NCI-H345 treated with DMSO at 0.1 percent for 48 hours (cell line): Measurements from ENCODE around the gene KLRK1.
"Not testable (repeated sequence)": the region's sequence is repeated elsewhere in the genome, so short reads cannot be mapped to it uniquely, and the experiment has no call there.

Source experiments
- DNase-seq: peaks from one replicate; lab custom pipeline; 2025; ENCODE audit not compliant: unreplicated experiment; lab: John Stamatoyannopoulos, UW

KLRK1 gene

DNA sequence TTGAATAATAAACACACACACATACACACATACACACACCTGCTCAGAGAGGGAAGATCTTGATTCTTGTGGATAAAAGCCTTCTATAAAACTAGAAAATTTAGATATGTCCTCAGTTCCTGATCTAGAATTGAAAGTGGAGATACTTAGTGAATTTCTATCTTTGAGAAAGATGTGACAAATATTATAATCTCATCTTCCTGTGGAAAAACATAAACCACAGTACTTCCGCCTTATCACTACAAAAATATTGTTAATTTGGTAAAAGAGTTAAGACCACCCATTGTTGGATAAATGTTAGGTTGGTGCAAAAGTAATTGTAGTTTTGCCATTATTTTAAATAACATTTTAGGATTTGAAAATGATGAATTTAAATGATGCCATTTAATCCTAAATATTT, at the start of gene KLRK1:
Gene KLRK1, minus strand, starts transcription at position 138 of the 400 bp plus-strand sequence. CDS start 1,231 bp downstream, outside the sequence.
- DNase-seq = no peak

DNA sequence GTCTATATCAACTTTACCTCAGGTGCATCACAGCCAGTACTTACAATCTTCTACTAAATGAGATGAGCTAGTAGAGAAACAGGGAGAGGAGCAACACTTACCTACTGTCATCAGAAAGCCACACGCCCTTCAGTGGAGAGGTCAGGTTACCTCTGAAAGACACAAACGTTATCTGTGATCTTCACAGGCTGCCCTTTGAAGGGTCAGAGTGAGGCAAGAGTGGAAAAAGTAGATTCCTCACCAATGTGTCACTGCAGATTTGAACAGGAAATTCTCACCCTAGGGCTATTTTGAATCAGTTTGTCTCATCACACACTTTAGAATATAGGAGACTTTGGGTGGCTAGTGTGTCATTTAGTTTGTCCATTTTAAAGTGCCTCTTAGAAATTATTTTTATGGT, 47.8 kb upstream of the KLRK1 start:
- DNase-seq = not testable (repeated sequence)

DNA sequence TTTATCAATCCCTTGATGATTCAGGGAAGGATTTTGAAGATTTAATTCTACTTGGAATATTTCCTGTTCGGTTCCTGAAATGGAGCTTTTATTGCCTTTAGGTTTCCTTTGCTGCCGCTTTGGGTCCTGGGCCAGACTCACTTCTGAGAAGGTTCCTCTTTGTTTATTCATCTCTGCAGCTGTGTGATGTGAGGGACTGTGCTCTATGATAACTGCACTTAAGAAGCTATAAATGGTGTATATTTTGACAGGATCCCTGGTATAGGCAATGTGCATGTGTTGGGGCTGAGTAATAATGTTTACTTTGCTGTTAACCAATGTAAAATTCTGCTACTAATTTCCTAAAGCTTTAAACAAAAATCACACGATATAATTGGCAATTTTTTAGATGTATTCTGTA, 46.0 kb upstream of the KLRK1 start, which contains the start of gene KLRC2:
Gene KLRC2, minus strand, starts transcription at position 195 of the 400 bp plus-strand sequence. Its CDS starts 24 bp downstream, at position 171.
- DNase-seq = not testable (repeated sequence)

DNA sequence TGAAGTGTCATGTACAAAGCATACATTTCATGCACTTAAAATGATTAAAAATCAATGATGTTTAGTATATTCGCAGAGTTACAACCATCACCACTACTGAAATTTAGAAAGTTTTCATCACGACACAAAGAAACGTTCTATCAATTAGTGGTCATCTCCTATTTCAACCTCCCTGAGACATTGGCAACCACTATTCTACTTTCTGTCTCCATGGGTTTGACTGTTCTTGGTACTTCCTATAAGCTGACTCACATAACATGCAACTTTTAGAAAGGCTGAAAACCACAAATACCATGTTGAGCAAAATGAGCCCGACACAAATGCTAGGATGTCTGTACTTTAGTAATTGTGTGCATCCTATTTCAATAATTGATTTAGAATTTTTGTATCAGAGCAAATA, 40.8 kb upstream of the KLRK1 start:
- not testable (repeated sequence) for DNase-seq

DNA sequence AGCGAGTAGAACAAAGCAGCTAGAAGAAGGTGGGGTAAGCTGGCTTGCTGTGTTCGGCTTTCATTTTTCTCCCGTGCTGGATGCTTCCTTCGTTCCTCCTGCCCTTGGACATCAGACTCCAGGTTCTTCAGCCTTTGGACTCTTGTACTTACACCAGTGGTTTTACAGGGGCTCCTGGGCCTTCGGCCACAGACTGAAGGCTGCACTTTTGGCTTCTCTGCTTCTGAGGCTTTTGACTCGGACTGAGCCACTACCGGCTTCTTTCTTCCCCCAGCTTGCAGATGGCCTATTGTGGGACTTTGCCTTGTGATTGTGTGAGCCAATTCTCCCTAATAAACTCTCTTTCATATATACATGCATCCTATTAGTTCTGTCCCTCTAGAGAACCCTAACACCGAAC, 36.1 kb upstream of the KLRK1 start:
- not testable (repeated sequence) for DNase-seq

DNA sequence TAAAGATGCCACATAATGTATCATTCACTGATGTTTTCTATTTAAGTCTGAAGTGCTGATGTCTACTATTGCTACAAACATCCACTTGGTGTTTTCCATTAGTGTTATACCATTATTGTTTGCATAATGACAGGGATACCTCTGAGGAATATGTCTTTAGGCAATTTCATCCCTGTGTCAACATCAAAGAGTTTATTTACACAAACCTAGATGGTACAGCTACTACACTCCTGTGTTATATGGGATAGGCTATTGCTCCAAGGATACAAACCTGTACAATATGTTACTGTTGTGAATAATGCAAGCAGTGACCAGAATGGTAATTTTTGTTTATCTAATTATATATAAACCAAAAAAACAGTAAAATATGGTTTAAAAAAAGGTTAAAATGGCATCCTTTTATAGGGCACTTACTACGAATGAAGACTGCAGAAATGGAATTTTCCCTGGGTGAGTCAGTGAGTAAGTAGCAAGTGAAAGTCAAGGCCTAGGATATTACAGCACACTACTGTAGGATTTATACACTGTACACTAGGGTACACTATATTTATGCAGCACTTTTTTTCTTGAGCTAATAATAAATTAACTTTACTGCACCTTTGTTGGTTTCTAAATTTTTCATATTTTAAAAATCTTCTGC, 34.5 kb upstream of the KLRK1 start:
- DNase-seq = not testable (repeated sequence)

DNA sequence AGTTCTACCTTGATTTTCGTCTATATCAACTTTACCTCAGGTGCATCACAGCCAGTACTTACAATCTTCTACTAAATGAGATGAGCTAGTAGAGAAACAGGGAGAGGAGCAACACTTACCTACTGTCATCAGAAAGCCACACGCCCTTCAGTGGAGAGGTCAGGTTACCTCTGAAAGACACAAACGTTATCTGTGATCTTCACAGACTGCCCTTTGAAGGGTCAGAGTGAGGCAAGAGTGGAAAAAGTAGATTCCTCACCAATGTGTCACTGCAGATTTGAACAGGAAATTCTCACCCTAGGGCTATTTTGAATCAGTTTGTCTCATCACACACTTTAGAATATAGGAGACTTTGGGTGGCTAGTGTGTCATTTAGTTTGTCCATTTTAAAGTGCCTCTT, 32.3 kb upstream of the KLRK1 start:
- not testable (repeated sequence) for DNase-seq

DNA sequence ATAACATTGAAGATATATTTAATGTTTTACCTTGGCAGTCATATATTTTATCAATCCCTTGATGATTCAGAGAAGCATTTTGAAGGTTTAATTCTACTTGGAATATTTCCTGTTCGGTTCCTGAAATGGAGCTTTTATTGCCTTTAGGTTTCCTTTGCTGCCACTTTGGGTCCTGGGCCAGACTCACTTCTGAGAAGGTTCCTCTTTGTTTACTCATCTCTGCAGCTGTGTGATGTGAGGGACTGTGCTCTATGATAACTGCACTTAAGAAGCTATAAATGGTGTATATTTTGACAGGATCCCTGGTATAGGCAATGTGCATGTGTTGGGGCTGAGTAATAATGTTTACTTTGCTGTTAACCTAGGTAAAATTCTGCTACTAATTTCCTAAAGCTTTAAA, 30.5 kb upstream of the KLRK1 start, which contains the start of gene KLRC3:
Gene KLRC3, minus strand, starts transcription at position 262 of the 400 bp plus-strand sequence. Its CDS starts 45 bp downstream, at position 217.
- DNase-seq = not testable (repeated sequence)

DNA sequence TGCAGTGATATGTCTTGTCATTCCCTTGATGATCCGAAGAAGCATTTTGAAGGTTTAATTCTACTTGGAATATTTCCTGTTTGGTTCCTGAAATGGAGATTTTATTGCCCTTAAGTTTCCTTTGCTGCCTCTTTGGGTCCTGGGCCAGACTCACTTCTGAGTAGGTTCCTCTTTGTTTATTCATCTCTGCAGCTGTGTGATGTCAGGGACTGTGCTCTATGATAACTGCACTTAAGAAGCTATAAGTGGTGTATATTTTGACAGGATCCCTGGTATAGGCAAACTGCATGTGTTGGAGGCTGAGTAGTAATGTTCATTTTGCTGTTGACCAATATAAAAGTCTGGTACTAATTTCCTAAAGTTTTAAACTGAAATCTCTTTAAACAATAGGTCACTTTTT, 19.6 kb upstream of the KLRK1 start, which contains the start of gene KLRC4:
Gene KLRC4, minus strand, starts transcription at position 366 of the 400 bp plus-strand sequence. Its CDS starts 182 bp downstream, at position 184.
- no peak for DNase-seq

DNA sequence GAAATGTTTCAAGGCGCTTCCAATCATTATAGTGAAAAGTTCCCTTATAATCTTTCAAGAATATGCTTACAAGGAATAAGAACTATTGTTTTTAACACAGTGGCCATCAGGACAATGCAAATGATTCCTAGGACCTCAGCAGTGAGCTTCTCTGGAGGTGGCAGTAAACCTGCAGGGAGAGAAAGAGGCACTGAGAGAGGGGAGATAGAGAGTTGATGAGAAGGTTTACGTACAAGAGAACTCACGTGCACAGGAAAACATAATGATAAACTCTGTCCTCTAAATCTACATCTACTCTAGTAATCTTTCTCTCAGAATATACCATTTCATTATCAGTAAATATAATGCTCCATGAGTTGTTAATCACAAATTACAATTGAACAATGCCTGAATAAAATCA, 19.0 kb upstream of the KLRK1 start:
- no peak for DNase-seq

DNA sequence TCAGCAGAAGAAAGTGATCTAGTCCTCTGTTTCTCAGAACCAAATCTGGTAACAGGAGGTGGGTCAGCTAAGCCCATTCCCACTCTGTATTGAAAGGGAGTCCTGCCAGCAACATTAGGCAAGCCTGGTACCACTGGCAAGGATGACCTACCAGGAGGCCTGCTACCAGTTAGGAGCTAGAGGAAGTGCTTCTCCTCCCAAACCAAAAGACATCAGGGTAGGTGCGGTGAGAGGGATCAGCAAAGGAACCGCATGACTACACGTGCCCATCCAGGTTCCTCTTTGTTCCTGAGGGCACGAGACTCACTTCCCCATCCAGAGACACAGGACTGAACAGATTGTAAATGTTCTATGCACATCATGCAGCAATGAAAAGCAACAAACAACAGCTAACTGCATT, 16.9 kb upstream of the KLRK1 start:
- DNase-seq = no peak

DNA sequence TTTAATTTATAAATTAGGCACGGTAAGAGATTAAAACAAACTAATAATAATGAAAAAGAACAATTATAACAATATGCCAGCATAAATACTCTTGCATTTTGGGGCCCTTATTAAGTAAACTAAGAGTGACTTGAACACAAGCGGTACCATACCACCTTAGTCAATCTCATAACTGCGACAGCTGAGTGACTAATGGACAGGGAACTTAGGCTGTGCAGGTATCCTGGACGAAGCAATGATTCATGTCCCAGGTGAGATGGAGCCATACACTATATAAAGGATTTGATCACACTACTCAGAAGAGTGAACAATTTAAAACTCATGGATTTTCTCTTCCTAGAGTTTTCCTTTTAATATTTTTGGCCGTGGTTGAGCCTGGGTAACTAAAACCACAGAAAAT, 15.5 kb upstream of the KLRK1 start:
- no peak for DNase-seq

DNA sequence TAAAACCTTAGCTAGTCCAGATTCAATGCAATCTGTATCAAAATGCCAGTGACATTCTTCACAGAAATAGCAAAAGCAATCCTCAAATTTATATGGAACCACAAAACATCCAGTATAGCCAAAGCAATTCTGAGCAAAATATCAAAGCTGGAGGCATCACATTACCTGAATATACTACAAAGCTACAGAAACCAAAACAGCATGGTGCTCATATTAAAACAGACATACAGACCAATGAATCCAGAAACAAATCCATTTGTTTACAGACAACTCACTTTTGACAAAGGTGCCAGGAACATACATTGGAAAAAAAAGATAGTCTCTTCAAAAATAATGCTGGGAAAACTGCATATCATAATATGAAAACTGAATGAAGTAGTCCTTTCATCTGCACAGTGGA, 15.0 kb upstream of the KLRK1 start:
- no peak for DNase-seq

DNA sequence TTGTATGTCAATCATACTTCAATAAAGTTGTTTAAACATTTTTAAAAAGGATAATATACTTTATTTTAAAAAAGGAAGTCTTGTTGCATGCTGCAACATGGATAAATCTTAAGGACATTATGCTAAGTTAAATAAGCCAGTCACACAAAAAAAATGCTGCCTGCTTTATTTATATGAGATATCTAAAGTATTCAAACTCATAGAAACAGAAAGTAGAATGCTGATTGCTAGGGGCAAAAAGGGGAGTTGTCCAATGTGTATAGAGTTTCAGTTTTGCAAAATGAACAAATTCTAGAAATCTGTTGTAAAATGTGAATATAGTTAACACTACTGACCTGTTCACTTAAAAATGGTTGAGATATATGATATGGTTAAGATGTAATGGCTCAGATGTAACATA, 11.0 kb upstream of the KLRK1 start:
- no peak for DNase-seq

DNA sequence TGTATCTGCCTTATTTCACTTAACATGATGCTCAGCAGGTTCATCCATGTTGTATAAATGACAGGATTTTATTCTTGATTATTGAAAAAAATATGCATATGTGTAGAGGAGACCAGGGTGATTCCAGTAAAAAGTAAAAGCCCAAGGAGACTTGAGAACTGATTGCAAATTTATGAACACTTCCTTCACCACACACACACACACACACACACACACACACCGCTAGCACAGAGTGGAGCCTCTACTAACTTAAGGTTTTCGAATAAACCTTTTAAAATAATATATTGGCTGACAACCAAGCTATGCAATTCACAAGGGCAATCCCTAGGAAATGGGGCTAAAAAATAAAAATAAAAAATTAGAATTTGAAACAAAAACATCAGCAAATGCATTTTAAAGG, 8.3 kb upstream of the KLRK1 start:
- DNase-seq = no peak

DNA sequence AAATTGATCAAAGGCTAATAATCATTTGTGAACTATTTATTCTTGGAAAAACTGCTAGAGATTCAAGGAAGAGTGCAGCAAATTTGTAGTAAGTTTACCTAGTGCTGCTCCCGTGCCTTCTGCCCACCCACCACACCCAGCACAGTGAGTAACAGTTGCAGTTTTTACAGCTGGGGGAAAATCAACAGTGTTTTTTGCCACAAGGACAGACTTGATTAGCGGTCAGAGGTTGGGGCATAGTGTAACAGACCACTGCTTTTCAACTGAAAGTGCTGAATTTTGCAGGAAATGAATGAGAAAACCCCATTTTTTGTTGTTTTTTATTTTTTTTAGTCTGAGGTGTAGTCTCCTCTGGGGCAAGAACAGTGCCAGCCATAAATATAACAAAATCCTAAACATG, 7.5 kb upstream of the KLRK1 start:
- DNase-seq = no peak

DNA sequence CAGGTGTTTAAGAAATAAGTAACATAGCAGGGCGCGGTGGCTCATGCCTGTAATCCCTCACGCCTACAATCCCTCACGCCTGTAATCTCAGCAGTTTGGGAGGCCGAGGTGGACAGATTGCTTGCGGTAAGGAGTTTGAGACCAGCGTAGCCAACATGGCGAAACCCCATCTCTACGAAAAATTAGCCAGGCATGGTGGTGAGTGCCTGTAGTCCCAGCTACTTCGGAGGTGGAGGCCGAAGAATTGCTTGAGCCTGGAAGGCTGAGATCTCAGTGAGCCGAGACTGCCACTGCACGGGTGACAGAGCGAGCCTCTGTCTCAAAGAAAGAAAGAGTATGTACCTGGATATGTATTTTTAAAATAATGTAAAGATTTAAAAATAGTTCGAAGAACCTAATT, 6.3 kb upstream of the KLRK1 start:
- DNase-seq = not testable (repeated sequence)

DNA sequence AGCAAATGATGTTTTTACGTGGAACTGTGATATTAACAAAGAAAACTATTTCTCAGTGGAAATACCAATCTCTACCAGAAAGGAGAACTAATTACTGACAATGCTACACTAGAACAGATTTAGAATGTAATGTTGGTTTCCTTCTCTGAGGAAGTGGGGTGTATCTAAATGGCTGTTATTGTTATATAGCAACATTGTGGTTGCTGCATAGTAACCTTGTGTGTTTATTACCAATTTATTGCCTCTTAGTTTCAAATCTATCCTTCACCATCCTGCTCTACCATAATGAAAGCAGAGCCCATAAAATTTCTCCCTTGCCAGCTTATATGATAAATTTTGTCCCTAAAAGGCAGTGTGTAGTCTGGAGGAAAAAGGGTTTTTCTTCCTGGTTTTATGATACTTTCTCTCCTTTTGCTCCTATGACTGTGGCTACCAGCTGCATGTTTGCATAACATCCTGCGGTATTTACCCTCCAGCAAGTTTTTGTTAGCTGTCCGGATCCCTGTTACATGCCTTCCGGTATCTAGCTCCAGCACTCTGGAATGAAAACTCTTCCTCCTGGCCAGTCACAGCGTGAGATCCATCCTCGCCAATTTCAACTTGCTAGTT, 5.7 kb upstream of the KLRK1 start:
- no peak for DNase-seq

DNA sequence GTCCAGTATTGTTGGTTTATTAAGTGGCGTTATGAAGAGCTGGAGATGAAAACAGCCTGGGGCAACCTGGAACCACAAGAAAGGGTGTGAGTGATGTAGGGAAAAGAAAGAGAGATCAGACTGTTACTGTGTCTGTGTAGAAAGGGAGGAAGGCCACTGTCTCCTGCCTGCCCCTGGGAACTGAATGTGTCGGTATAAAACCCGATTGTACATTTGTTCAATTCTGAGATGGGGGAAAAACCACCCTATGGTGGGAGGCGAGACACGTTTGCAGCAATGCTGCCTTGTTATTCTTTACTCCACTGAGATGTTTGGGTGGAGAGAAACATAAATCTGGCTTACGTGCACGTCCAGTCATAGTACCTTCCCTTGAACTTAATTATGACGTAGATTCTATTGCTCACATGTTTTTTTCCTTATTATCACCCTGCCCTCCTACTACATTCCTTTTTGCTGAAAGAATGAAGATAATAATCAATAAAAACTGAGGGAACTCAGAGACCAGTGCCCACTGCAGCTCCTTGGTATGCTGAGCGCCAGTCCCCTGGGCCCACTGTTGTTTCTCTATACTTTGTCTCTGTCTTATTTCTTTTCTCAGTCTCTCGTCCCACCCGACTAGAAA, 4.8 kb upstream of the KLRK1 start:
- DNase-seq = not testable (repeated sequence)

DNA sequence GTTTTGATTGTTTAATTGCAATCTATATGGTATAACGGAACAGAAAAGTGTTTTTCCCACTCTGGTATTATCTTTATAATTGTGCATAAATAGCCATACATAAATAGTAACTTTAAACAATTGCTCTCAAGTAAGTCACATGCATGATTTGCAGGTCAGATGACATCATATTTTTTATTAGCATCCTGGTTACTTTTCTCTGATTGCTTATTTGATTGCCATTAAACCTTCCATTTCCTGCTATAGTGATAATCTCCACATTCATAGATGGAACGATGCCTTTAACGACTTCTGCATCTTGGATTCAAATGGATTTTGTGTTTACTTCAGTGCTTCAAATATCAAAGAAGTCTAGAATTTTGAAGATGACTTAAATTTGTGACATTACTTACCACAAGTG, 3.5 kb upstream of the KLRK1 start:
- no peak for DNase-seq

DNA sequence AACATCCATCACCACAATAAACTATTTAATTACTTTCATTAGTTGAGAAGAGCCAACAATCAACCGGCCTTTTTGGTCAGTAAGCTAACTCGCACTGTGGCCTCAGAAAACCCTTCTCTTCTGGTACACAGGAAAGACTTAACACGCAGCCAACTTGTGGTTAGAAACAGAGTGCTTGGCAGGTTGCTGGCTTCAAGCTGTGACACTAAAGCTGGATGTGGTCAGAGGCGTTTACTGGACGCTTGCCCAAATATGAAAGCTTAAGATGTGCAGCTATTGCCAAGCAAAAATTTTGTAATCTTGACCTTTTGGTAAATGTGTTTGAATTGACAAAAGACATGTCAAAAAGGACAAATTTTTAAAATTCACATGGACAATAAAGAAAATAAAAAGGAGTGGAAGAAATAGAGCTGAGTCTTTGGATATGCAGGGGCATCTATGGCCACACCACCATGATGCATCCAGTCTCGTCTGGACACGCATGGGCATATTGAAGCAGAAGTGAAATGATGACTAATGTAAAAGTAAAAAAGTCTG, 2.6 kb upstream of the KLRK1 start:
- no peak for DNase-seq

DNA sequence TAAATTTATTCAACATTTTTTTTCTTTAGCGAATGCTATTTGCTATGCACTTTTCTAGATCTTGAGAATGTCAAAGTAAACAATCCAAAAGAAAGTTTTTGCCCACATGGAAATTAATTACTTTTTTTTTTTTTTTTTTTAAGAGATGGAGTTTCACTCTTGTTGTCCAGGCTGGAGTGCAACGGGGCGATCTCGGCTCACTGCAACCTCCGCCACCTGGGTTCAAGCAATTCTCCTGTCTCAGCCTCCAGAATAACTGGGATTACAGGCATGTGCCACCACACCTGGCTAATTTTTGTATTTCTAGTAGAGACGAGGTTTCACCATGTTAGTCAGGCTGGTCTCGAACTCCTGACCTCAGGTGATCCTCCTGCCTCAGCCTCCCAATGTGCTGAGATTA, 1.1 kb upstream of the KLRK1 start:
- DNase-seq = not testable (repeated sequence)
